Adrenal gland (tissue), 12 donors: ENCODE data around the gene TGFBR3. TPM values are rescaled to one million over a fixed set of nuclear protein-coding genes. Genes with fewer than 3 reads are reported as not detected.
A peak's percentile ranks its signal among the peaks of the same experiment; 100 is the strongest.

ENCODE experiments used
- DNase-seq, 7 donors: peaks; one replicate each; pipeline ENCODE4 v3.0.0-alpha.2; 2019 to 2020
- H3K27ac ChIP-seq, 5 donors: fragments of 200-600 bp; sonication (generic) in 4 of 5; 1 replicate in 3 of 5; 2 replicates in 2 of 5; pipeline versions ENCODE4 v1.5.1 to v1.8.0; 2016 to 2020; ENCODE audit warnings: mild to moderate bottlenecking in 1 of 5
- H3K27me3 ChIP-seq: fragments of 200-600 bp; 2 replicates; pipeline ENCODE4 v1.8.0; 2021
- H3K36me3 ChIP-seq, 2 donors: fragments of 200-600 bp; replicated peaks in 1 of 2; 1 replicate in 1 of 2; 2 replicates in 1 of 2; pipeline versions ENCODE4 v1.5.1 to v1.8.0; 2018 to 2022
- H3K4me1 ChIP-seq, 2 donors: fragments of 200-600 bp; replicated peaks in 1 of 2; 1 replicate in 1 of 2; 2 replicates in 1 of 2; pipeline versions ENCODE4 v1.5.1 to v1.8.0; 2018 to 2021
- H3K4me3 ChIP-seq, 4 donors: fragments of 200-600 bp; sonication (generic) in 3 of 4; one replicate each; pipeline ENCODE4 v1.5.1; 2016 to 2018
- H3K9me3 ChIP-seq, 3 donors: fragments of 200-600 bp; sonication (generic) in 1 of 3; replicated peaks in 1 of 3; 1 replicate in 2 of 3; 2 replicates in 1 of 3; pipeline versions ENCODE4 v1.5.1 to v1.8.0; 2016 to 2021
- CTCF ChIP-seq, 6 experiments: fragments of 450-650 bp in 4 of 6; fragments of 200-600 bp in 2 of 6; sonication (generic) in 1 of 6; IDR thresholded peaks; 1 replicate in 5 of 6; 2 replicates in 1 of 6; pipeline versions ENCODE4 v1.5.1 to v1.8.0; 2016 to 2021; ENCODE audit warnings: antibody characterized with exemption in 6 of 6, mild to moderate bottlenecking in 2 of 6, moderate library complexity in 1 of 6
- POLR2A ChIP-seq, 2 donors: fragments of 450-650 bp; IDR thresholded peaks; one replicate each; pipeline ENCODE4 v1.6.1; 2017; ENCODE audit warnings: antibody characterized with exemption in 2 of 2, mild to moderate bottlenecking in 2 of 2, moderate library complexity in 1 of 2
- WGBS, 4 donors: extraction: QIAGEN DNeasy Blood & Tissue Kit in 2 of 4; methylation state at CpG; one replicate each; pipeline versions ENCODE4 v1.1.5 to v1.1.7; 2013 to 2017; 5-methylcytosine and 5-hydroxymethylcytosine counted together
- intact Hi-C, 2 donors: fragments of 100-400 bp; cut with DNase I; formaldehyde crosslinking; loops; one replicate each; pipeline versions ENCODE4 v1.14.1 to v1.15.0; 2022 to 2023
- polyA plus RNA-seq, 3 donors: library from polyadenylated mRNA; stranded (reverse); fragments of 200-250 nt in 2 of 3; fragments of 350-450 nt in 1 of 3; fragmentation: Illumina TruSeq in 1 of 3; extraction: RNeasy Lipid Tissue Mini Kit (QIAGEN cat#74804) in 1 of 3; gene quantifications; one replicate each; pipeline ENCODE4 v1.2.3, GENCODE V29; 2013 to 2014
- total RNA-seq, 9 donors: library from RNA; depleted of rRNA in 4 of 9; stranded (reverse); fragments of >200 nt in 4 of 9; fragments of 120-200 nt in 1 of 9; fragmentation: NEBNext Ultra II Directional in 1 of 9; extraction: Animal tissue kit (Norgen Biotek cat#: 25700) in 1 of 9; gene quantifications; one replicate each; pipeline versions ENCODE4 v1.1.0 to v1.2.4, GENCODE V29; 2013 to 2023
- donor health status: healthy with polysubstance abuse.
- donor health status: Bipolar disorder and iron deficiency.
- donor health status: DM: yes; HTN: yes; CAD: no.
- donor health status: DM: no; HTN: no; CAD: no.
- donor health status: DM: no; HTN: no; CAD: no.
- donor health status: DM: yes; HTN: yes; CAD: no.

Gene TGFBR3
- total and polyA plus RNA-seq, 12 donors = 13.9 to 340 (median 148) TPM

DNA sequence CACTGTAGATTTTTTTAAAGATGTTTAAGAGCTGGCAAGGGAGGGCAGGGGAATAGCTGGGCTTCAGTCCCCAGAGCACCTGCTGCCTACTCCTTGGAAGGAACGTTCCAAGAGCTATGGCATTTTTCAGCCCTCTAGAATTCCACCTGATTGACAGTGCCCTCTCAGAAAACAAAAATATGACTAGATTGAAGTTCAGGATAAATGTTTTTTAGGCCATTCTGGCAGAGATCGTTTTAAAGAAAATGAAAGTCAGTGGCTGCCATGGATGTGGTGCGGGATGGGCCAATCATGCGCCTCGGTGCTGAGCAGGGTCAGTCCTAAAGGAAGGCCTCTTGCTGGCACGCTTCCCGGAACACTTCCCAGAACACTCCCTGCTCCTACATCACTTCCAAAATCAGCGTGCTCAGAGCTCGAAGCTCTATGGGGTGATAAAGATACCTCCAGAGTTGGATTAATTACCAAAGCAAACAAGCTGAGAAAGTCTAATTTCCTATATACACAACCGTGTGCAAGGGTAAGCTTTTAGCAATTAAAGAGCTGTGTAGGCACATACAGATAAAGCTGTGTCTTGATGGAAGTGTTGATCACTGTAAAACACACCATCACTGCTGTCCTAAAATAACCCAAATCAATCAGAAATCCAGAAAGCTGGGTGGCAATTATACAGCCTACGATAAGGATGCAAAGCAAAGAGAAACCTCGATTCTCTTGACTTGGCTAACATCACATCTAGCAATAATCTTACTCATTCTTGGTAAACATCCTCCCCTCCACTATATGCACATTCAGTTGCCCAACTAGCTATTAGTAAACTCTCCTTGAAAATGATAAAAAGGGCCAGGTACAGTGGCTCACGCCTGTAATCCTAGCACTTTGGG, 34.6 kb downstream of the TGFBR3 start:
- TF ChIP-seq CTCF (IDR thresholded peaks at IDR 0.05) (no peak), POLR2A (IDR thresholded peaks at IDR 0.05) (peak in 1 of 2 donors; percentile 23)
- Histone ChIP-seq H3K9me3 (no peaks in the 10 kb centered on the region), H3K4me3 (peak overlapping the region in 1 of 4 donors; percentile 43), H3K36me3 (no peaks in the 10 kb centered on the region), H3K27ac (peak overlapping the region; percentile 71 to 91 (median 90)), H3K27me3 (no peaks in the 10 kb centered on the region), H3K4me1 (peaks cover 21 to 55% of the 10 kb centered on the region in 2 donors)
- 20 to 44% (median 25%) methylated on average over 13 of the region's 13 CpGs for WGBS, 4 donors
- DNase-seq = peak; percentile 93 to 98 (median 98)
- intact Hi-C loops = no loop called here

- TF ChIP-seq POLR2A (IDR thresholded peaks at IDR 0.05) (no peak), CTCF (IDR thresholded peaks at IDR 0.05) (no peak)
- Histone ChIP-seq H3K9me3 (no peaks in the 10 kb centered on the region), H3K27ac (peak overlapping the region; percentile 71 to 91 (median 90)), H3K4me3 (peak overlapping the region in 1 of 4 donors; percentile 43), H3K36me3 (no peaks in the 10 kb centered on the region), H3K4me1 (peaks cover 28 to 61% of the 10 kb centered on the region in 2 donors), H3K27me3 (no peaks in the 10 kb centered on the region)
- DNase-seq = no peak
- 16 to 25% (median 21%) methylated on average over 1 of the region's 1 CpG for WGBS, 4 donors
- intact Hi-C loops = no loop called here
These were observed 35.2 kb downstream of the TGFBR3 start for GRCh38 chr1:91850708-91851107.

DNA sequence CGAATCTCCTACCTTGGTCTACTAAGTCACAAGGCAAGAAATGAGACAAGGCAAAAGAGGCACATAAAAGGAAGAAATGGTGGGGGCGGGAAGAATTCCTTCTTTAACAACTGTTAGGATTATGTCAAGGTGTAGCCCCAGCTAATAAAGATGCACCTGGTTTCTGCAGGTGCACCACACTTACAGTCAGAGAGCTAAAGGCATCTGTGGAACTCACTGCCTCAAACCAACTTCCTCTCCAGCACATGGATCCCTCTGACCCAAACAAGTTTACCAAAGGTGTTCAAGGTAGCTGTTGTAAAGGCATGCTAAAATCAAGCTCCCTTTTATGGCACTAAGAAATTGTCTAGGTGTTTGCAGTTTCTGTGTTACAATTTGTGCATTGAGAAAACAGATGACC, 38.1 kb downstream of the TGFBR3 start:
- intact Hi-C loops = no loop called here
- DNase-seq = peak in 1 of 7 donors; percentile 0
- Histone ChIP-seq H3K4me3 (no peak overlapping the region), H3K36me3 (no peaks in the 10 kb centered on the region), H3K4me1 (peaks cover 33 to 81% of the 10 kb centered on the region in 2 donors), H3K27ac (peak overlapping the region in 3 of 5 donors; percentile 45 to 80 (median 54)), H3K9me3 (no peaks in the 10 kb centered on the region), H3K27me3 (no peaks in the 10 kb centered on the region)
- WGBS, 4 donors = 67 to 75% (median 71%) methylated on average over 2 of the region's 2 CpGs
- TF ChIP-seq POLR2A (IDR thresholded peaks at IDR 0.05) (no peak), CTCF (IDR thresholded peaks at IDR 0.05) (no peak)

DNA sequence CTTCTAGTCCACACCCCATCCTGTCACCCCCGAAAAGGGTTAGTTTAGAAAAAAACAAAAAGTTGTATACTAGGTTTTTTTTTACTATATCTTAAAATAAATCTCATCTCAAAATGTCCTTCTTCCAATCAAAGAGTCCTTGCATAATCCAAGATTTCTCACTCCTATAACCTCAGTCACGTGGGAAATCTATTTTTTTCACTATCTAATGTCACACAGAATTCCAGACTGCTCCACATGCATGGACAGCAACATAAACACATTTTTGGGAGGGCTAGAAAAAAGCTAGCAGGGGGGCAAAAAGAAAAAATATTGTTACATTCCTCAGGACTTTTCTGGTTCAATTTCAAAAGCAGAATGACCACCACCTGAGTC, 39.3 kb downstream of the TGFBR3 start:
- Histone ChIP-seq H3K9me3 (no peaks in the 10 kb centered on the region), H3K4me1 (peaks cover 27 to 84% of the 10 kb centered on the region in 2 donors), H3K36me3 (no peaks in the 10 kb centered on the region), H3K4me3 (no peak overlapping the region), H3K27me3 (no peaks in the 10 kb centered on the region), H3K27ac (peak overlapping the region; percentile 62 to 86 (median 80))
- TF ChIP-seq POLR2A (IDR thresholded peaks at IDR 0.05) (no peak), CTCF (IDR thresholded peaks at IDR 0.05) (no peak)
- intact Hi-C loops = no loop called here
- no peak for DNase-seq
- 26 to 35% (median 31%) methylated on average over 2 of the region's 2 CpGs for WGBS, 4 donors
